Neural progenitor cell (in vitro differentiated cells): ENCODE measurements around the gene DENND4C. TPM values are rescaled to one million over a fixed set of nuclear protein-coding genes. Genes with fewer than 3 reads are reported as not detected.

Source experiments
- DNase-seq: peaks from one replicate; pipeline ENCODE4 v3.0.0-alpha.2; 2016; ENCODE audit warnings: low spot score
- H2AFZ ChIP-seq: fragments of 200-600 bp; sonication (generic); replicated peaks from 2 replicates; pipeline ENCODE4 v1.6.1; 2016; ENCODE audit warnings: antibody characterized with exemption
- H3F3A ChIP-seq: fragments of 200-600 bp; sonication (generic); 2 replicates; pipeline ENCODE4 v1.6.1; 2016; ENCODE audit warnings: antibody characterized with exemption, low read depth
- H3K27ac ChIP-seq: fragments of 200-600 bp; sonication (generic); 2 replicates; pipeline ENCODE4 v1.5.1; 2016; ENCODE audit warnings: mild to moderate bottlenecking
- H3K27me3 ChIP-seq: fragments of 200-600 bp; sonication (generic); 2 replicates; pipeline ENCODE4 v1.6.1; 2016; ENCODE audit warnings: mild to moderate bottlenecking, moderate library complexity
- H3K36me3 ChIP-seq: fragments of 200-600 bp; sonication (generic); 2 replicates; pipeline ENCODE4 v1.5.1; 2016
- H3K4me1 ChIP-seq: fragments of 200-600 bp; sonication (generic); 2 replicates; pipeline ENCODE4 v1.6.1; 2016; ENCODE audit warnings: mixed run types
- H3K4me2 ChIP-seq: fragments of 200-600 bp; sonication (generic); 2 replicates; pipeline ENCODE4 v1.6.1; 2016
- H3K4me3 ChIP-seq: fragments of 200-600 bp; sonication (generic); 2 replicates; pipeline ENCODE4 v1.5.1; 2016
- H3K79me2 ChIP-seq: fragments of 200-600 bp; sonication (generic); 2 replicates; pipeline ENCODE4 v1.6.1; 2016; ENCODE audit warnings: low read depth
- H3K9ac ChIP-seq: fragments of 200-600 bp; sonication (generic); 2 replicates; pipeline ENCODE4 v1.6.1; 2016
- H3K9me3 ChIP-seq: fragments of 200-600 bp; sonication (generic); 2 replicates; pipeline ENCODE4 v1.5.1; 2016; ENCODE audit warnings: low read depth
- H4K20me1 ChIP-seq: fragments of 200-600 bp; sonication (generic); 2 replicates; pipeline ENCODE4 v1.6.1; 2016; ENCODE audit warnings: low read depth
- H3K27ac Mint-ChIP-seq: 3 replicates; pipeline ENCODE4 v1.8.0; 2021; ENCODE audit warnings: mixed read lengths
- H3K27me3 Mint-ChIP-seq: 2 replicates; pipeline ENCODE4 v1.8.0; 2022; ENCODE audit warnings: low read depth, mild to moderate bottlenecking, inconsistent platforms, moderate library complexity, mixed read lengths; ENCODE audit not compliant: insufficient read depth
- H3K36me3 Mint-ChIP-seq: 3 replicates; pipeline ENCODE4 v1.8.0; 2021; ENCODE audit warnings: mixed read lengths
- H3K4me1 Mint-ChIP-seq: 3 replicates; pipeline ENCODE4 v1.8.0; 2021; ENCODE audit warnings: mixed read lengths
- H3K4me3 Mint-ChIP-seq: 3 replicates; pipeline ENCODE4 v1.8.0; 2021; ENCODE audit warnings: mild to moderate bottlenecking, moderate library complexity, mixed read lengths
- H3K9me3 Mint-ChIP-seq: 3 replicates; pipeline ENCODE4 v1.8.0; 2020; ENCODE audit warnings: mixed read lengths
- EZH2 ChIP-seq: fragments of 200-600 bp; sonication (generic); IDR thresholded peaks from 2 replicates; pipeline ENCODE4 v1.6.1; 2017; ENCODE audit warnings: antibody characterized with exemption, mild to moderate bottlenecking, moderate library complexity
- EZH2phosphoT487 ChIP-seq: fragments of 200-600 bp; sonication (generic); IDR thresholded peaks from 2 replicates; pipeline ENCODE4 v1.6.1; 2017; ENCODE audit warnings: antibody characterized with exemption
- total RNA-seq: library from RNA; depleted of rRNA; stranded (reverse); fragments of >200 nt; gene quantifications from 2 replicates; pipeline ENCODE4 v1.2.3, GENCODE V29; 2015; ENCODE audit warnings: low replicate concordance
- TF ChIP-seq, protein P1 (sequence below): fragments of 200-600 bp; sonication (generic); IDR thresholded peaks from 2 replicates; pipeline ENCODE4 v1.5.1; 2017; ENCODE audit warnings: antibody characterized with exemption, mild to moderate bottlenecking

DENND4C gene
- total RNA-seq, 1 donor from 2014 or later = 73.4 TPM

DNA sequence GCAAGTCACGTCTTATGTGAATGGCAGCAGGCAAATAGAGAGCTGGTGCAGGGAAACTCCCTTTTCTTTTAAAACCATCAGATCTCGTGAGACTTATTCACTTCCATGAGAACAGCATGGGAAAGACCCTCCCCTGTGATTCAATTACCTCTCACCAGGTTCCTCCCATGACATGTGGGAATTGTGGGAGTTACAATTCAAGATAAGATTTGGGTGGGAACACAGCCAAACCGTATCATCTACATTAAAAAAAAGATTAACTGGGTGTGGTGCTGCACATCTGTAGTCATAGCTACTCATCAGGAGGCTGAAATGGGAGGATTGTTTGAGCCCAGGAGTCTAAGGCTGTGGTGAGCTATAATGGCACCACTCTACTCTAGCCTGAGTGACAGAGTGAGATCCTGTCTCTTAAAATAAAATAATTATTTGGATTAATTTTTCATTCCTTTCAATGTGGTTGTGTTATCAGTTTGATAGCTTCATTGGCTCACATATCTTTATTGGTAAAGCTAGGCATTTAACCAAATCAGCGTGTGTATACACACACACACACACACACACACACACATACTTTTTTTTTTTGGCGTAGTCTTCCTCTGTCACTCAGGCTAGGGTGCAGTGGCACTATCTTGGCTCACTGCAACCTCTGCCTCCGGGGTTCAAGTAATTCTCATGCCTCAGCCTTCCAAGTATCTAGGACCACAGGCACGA lies 21.8 kb downstream of the DENND4C start:
- H3K36me3 Mint-ChIP-seq = peaks cover 2% of the 10 kb centered on the region
- Histone ChIP-seq H3K27ac (peak overlapping the region; percentile 71), H3K4me2 (peak overlapping the region; percentile 64), H3K79me2 (peaks cover 98% of the 10 kb centered on the region), H4K20me1 (peaks cover 30% of the 10 kb centered on the region), H3K36me3 (peaks cover 4% of the 10 kb centered on the region), H3K4me1 (peaks cover 17% of the 10 kb centered on the region), H3K4me3 (no peak overlapping the region), H3K27me3 (no peaks in the 10 kb centered on the region), H2AFZ (no peak overlapping the region), H3K9me3 (no peaks in the 10 kb centered on the region), H3K9ac (no peak overlapping the region), H3F3A (peaks cover 27% of the 10 kb centered on the region)
- H3K4me1 Mint-ChIP-seq = peaks cover 25% of the 10 kb centered on the region
- no peak overlapping the region for H3K27ac Mint-ChIP-seq
- no peak for DNase-seq
- no peak overlapping the region for H3K4me3 Mint-ChIP-seq
- no peaks in the 10 kb centered on the region for H3K9me3 Mint-ChIP-seq
- peaks cover 3% of the 10 kb centered on the region for H3K27me3 Mint-ChIP-seq
- TF ChIP-seq, protein P1, sequence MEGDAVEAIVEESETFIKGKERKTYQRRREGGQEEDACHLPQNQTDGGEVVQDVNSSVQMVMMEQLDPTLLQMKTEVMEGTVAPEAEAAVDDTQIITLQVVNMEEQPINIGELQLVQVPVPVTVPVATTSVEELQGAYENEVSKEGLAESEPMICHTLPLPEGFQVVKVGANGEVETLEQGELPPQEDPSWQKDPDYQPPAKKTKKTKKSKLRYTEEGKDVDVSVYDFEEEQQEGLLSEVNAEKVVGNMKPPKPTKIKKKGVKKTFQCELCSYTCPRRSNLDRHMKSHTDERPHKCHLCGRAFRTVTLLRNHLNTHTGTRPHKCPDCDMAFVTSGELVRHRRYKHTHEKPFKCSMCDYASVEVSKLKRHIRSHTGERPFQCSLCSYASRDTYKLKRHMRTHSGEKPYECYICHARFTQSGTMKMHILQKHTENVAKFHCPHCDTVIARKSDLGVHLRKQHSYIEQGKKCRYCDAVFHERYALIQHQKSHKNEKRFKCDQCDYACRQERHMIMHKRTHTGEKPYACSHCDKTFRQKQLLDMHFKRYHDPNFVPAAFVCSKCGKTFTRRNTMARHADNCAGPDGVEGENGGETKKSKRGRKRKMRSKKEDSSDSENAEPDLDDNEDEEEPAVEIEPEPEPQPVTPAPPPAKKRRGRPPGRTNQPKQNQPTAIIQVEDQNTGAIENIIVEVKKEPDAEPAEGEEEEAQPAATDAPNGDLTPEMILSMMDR = no peak
- TF ChIP-seq EZH2 = no peak
- TF ChIP-seq EZH2phosphoT487 = no peak

DNA sequence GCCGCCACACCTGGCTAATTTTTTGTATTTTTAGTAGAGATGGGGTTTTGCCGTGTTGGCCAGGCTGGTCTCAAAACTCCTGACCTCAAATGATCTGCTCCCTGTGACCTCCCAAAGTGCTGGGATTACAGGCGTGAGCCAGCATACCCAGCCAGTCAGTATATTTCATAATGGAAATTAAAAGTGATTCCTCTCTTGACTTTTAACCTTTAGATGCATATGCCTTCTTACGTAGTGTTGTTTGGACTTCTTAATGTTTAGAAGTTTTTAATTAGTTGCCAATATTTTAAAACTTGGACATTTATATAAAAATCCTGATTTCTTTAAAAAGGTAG lies 22.4 kb downstream of the DENND4C start:
- Histone ChIP-seq H3K4me3 (no peak overlapping the region), H3K79me2 (peaks cover 98% of the 10 kb centered on the region), H2AFZ (no peak overlapping the region), H3K4me1 (peaks cover 17% of the 10 kb centered on the region), H3F3A (peaks cover 27% of the 10 kb centered on the region), H3K9ac (no peak overlapping the region), H3K36me3 (peaks cover 4% of the 10 kb centered on the region), H3K27ac (no peak overlapping the region), H3K4me2 (no peak overlapping the region), H3K27me3 (no peaks in the 10 kb centered on the region), H3K9me3 (no peaks in the 10 kb centered on the region), H4K20me1 (peaks cover 29% of the 10 kb centered on the region)
- Mint-ChIP-seq H3K4me1 (peaks cover 25% of the 10 kb centered on the region), H3K4me3 (no peak overlapping the region), H3K27me3 (peaks cover 3% of the 10 kb centered on the region), H3K9me3 (no peaks in the 10 kb centered on the region), H3K27ac (no peak overlapping the region), H3K36me3 (peaks cover 2% of the 10 kb centered on the region)
- no peak for DNase-seq
- TF ChIP-seq EZH2phosphoT487 (no peak), EZH2 (no peak)
- TF ChIP-seq, protein P1 = no peak

DNA sequence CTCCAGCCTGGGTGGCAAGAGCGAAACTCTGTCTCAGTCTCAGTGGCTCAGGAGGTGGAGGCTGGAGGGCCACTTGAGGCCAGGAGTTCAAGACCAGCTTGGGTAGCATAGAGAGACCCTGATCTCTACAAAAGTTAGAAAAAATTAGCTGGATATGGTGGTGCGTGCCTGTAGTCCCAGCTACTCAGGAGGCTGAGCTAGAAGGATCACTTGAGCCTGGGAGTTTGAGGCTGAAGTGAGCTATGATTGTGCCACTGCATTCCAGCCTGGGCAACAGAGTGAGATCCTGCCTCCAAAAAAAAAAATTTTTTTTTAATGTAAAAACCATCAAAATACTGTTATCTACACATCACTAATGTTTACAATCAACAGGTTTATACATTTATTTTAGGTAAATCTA lies 24.6 kb downstream of the DENND4C start:
- peaks cover 21% of the 10 kb centered on the region for H4K20me1 ChIP-seq
- H3K4me1 ChIP-seq = peaks cover 17% of the 10 kb centered on the region
- peaks cover 7% of the 10 kb centered on the region for H3K9me3 Mint-ChIP-seq

More for the DNA sequence above, 24.6 kb downstream of the DENND4C start:
- TF ChIP-seq EZH2phosphoT487 (no peak), EZH2 (no peak)
- TF ChIP-seq, protein P1 = no peak
- Histone ChIP-seq H2AFZ (no peak overlapping the region), H3K9ac (no peak overlapping the region), H3K4me2 (no peak overlapping the region), H3K27me3 (no peaks in the 10 kb centered on the region), H3K4me3 (no peak overlapping the region), H3K27ac (no peak overlapping the region), H3K79me2 (peaks cover 98% of the 10 kb centered on the region), H3F3A (peaks cover 19% of the 10 kb centered on the region), H3K9me3 (no peaks in the 10 kb centered on the region), H3K36me3 (peaks cover 4% of the 10 kb centered on the region)
- Mint-ChIP-seq H3K4me3 (no peak overlapping the region), H3K27ac (no peak overlapping the region), H3K27me3 (no peaks in the 10 kb centered on the region), H3K36me3 (peaks cover 4% of the 10 kb centered on the region), H3K4me1 (peaks cover 25% of the 10 kb centered on the region)
- DNase-seq = no peak
